IMR-90 (cell line): ENCODE measurements around the gene INCENP. TPM values are rescaled to one million over a fixed set of nuclear protein-coding genes. Genes with fewer than 3 reads are reported as not detected.

ENCODE experiments used
- ATAC-seq: fragments of 200-7000 bp; cut with Tn5 transposase; 2 replicates; pipeline ENCODE4 v1.9.1; 2020; ENCODE audit warnings: low read depth, mild to moderate bottlenecking, moderate library complexity
- BruUV-seq: library from RNA; stranded (reverse); fragments of 400-500 nt; replicated peaks from 2 replicates; lab custom pipeline; 2021; lab: Mats Ljungman, UMichigan
- CTCF ChIA-PET: fragments of 300-600 bp; formaldehyde crosslinking; extraction: SDS; loops from one replicate; lab custom pipeline; 2021; ENCODE audit warnings: antibody characterized with exemption; lab: Yijun Ruan, JAX
- POLR2A ChIA-PET: fragments of 300-600 bp; sonication (Branson Sonifier 250); formaldehyde crosslinking; loops from one replicate; lab custom pipeline; 2022; ENCODE audit warnings: antibody characterized with exemption; ENCODE audit not compliant: unreplicated experiment; lab: Charles Lee
- DNase-seq: peaks from one replicate; pipeline ENCODE4 v3.0.0; 2013
- H2AFZ ChIP-seq: replicated peaks from 2 replicates; pipeline ENCODE3; 2013; ENCODE audit warnings: low read length, mild to moderate bottlenecking; ENCODE audit not compliant: poor library complexity
- H2AK5ac ChIP-seq: 2 replicates; pipeline ENCODE4 v1.6.1; 2013; ENCODE audit warnings: low read depth, low read length, inconsistent platforms
- H2AK9ac ChIP-seq: replicated peaks from 2 replicates; pipeline ENCODE3; 2013; ENCODE audit warnings: mild to moderate bottlenecking, low read depth, low read length, moderate library complexity; ENCODE audit not compliant: poor library complexity
- H2BK120ac ChIP-seq: 2 replicates; pipeline ENCODE4 v1.6.1; 2013; ENCODE audit warnings: low read depth, low read length, inconsistent platforms
- H2BK15ac ChIP-seq: 3 replicates; pipeline ENCODE4 v1.6.1; 2013; ENCODE audit warnings: low read depth, low read length, inconsistent platforms
- H2BK20ac ChIP-seq: 2 replicates; pipeline ENCODE4 v1.6.1; 2013; ENCODE audit warnings: low read depth, mild to moderate bottlenecking, inconsistent platforms, low read length, moderate library complexity
- H2BK5ac ChIP-seq: 2 replicates; pipeline ENCODE4 v1.6.1; 2013; ENCODE audit warnings: mild to moderate bottlenecking, low read depth, low read length, inconsistent platforms; ENCODE audit not compliant: poor library complexity, severe bottlenecking
- H3K14ac ChIP-seq: replicated peaks from 2 replicates; pipeline ENCODE4 v1.6.1; 2013; ENCODE audit warnings: low read depth, low read length, inconsistent platforms
- H3K18ac ChIP-seq: 2 replicates; pipeline ENCODE4 v1.6.1; 2013; ENCODE audit warnings: low read depth, low read length, control low read depth
- H3K23ac ChIP-seq: 2 replicates; pipeline ENCODE4 v1.6.1; 2013; ENCODE audit warnings: low read depth, low read length, inconsistent platforms
- H3K27ac ChIP-seq: 2 replicates; pipeline ENCODE4 v1.5.1; 2013; ENCODE audit warnings: mild to moderate bottlenecking, control low read depth, low read length; ENCODE audit not compliant: insufficient read depth
- H3K27me3 ChIP-seq: 2 replicates; pipeline ENCODE4 v1.6.1; 2013; ENCODE audit warnings: low read length; ENCODE audit not compliant: control insufficient read depth, insufficient read depth
- H3K36me3 ChIP-seq: 2 replicates; pipeline ENCODE4 v1.6.1; 2013; ENCODE audit warnings: low read length, mixed read lengths; ENCODE audit not compliant: control insufficient read depth, insufficient read depth
- H3K4ac ChIP-seq: 2 replicates; pipeline ENCODE4 v1.6.1; 2013; ENCODE audit warnings: low read depth, low read length, inconsistent platforms
- H3K4me1 ChIP-seq: 2 replicates; pipeline ENCODE4 v1.6.1; 2013; ENCODE audit warnings: low read length, mixed read lengths; ENCODE audit not compliant: control insufficient read depth, insufficient read depth
- H3K4me2 ChIP-seq: 2 replicates; pipeline ENCODE4 v1.6.1; 2013; ENCODE audit warnings: low read depth, mild to moderate bottlenecking, control low read depth, low read length, moderate library complexity
- H3K4me3 ChIP-seq: 2 replicates; pipeline ENCODE4 v1.5.1; 2013; ENCODE audit warnings: low read depth, mild to moderate bottlenecking, control low read depth, low read length, moderate library complexity; ENCODE audit not compliant: insufficient read depth
- H3K56ac ChIP-seq: 2 replicates; pipeline ENCODE4 v1.6.1; 2013; ENCODE audit warnings: low read length, inconsistent platforms; ENCODE audit not compliant: insufficient read depth; ENCODE audit errors: extremely low read depth
- H3K79me1 ChIP-seq, 2 experiments: 2 replicates each; pipeline ENCODE4 v1.6.1; 2013; ENCODE audit warnings: low read length in 2 of 2, inconsistent platforms in 1 of 2, low read depth in 1 of 2
- H3K9ac ChIP-seq: 2 replicates; pipeline ENCODE4 v1.6.1; 2013; ENCODE audit warnings: low read depth, low read length, control low read depth
- H3K9me1 ChIP-seq: 2 replicates; pipeline ENCODE4 v1.6.1; 2013; ENCODE audit warnings: low read length, inconsistent platforms; ENCODE audit not compliant: insufficient read depth
- H3K9me3 ChIP-seq: 2 replicates; pipeline ENCODE4 v1.6.1; 2013; ENCODE audit warnings: low read length; ENCODE audit not compliant: control insufficient read depth, insufficient read depth
- H4K20me1 ChIP-seq: 2 replicates; pipeline ENCODE4 v1.6.1; 2013; ENCODE audit warnings: low read length, inconsistent platforms; ENCODE audit not compliant: insufficient read depth
- H4K5ac ChIP-seq: 2 replicates; pipeline ENCODE4 v1.6.1; 2013; ENCODE audit warnings: mild to moderate bottlenecking, low read depth, low read length, control low read depth
- H4K8ac ChIP-seq, 2 experiments: 2 replicates each; pipeline ENCODE4 v1.6.1; 2013; ENCODE audit warnings: low read depth in 2 of 2, low read length in 2 of 2, control low read depth in 1 of 2, inconsistent platforms in 1 of 2
- H4K91ac ChIP-seq: 2 replicates; pipeline ENCODE4 v1.6.1; 2013; ENCODE audit warnings: low read depth, low read length, inconsistent platforms; ENCODE audit not compliant: insufficient read depth
- CEBPB ChIP-seq: IDR thresholded peaks from 2 replicates; pipeline ENCODE4 v1.6.1; 2012; ENCODE audit warnings: low read depth, low read length, improper control_type of control experiment
- RCOR1 ChIP-seq: IDR thresholded peaks from 2 replicates; pipeline ENCODE4 v1.6.1; 2012; ENCODE audit warnings: mild to moderate bottlenecking, low read length, improper control_type of control experiment; ENCODE audit not compliant: insufficient replicate concordance
- WGBS, 2 experiments: methylation state at CpG; one replicate each; pipeline versions ENCODE4 v1.1.5 to v1.1.7; 2013; ENCODE audit warnings: missing lambda C conversion rate in 2 of 2; ENCODE audit not compliant: insufficient read length in 1 of 2; ENCODE audit errors: extremely low coverage in 2 of 2; 5-methylcytosine and 5-hydroxymethylcytosine counted together
- dilution Hi-C: fragments of 300-500 bp; cut with HindIII; formaldehyde crosslinking; loops from one replicate; pipeline ENCODE4 v1.14.3; 2018; ENCODE audit warnings: low sequenced_read_pairs; ENCODE audit not compliant: unreplicated experiment
- in situ Hi-C: fragments of 300-500 bp; cut with MboI; formaldehyde crosslinking; loops from 3 replicates; pipeline ENCODE4 v1.14.3; 2019; ENCODE audit warnings: low sequenced_read_pairs, inconsistent platforms, mixed read lengths
- intact Hi-C: fragments of 100-400 bp; cut with micrococcal nuclease; formaldehyde crosslinking; loops from 2 replicates; pipeline ENCODE4 v1.10.0; 2022
- polyA plus RNA-seq, 3 experiments: library from polyadenylated mRNA; depleted of rRNA; stranded (reverse); fragments of >200 nt; gene quantifications; 2 replicates each; pipeline ENCODE4 v1.2.3, GENCODE V29; 2012; ENCODE audit warnings: low replicate concordance in 1 of 3
- total RNA-seq: library from RNA; depleted of rRNA; stranded (reverse); fragments of >200 nt; gene quantifications from 2 replicates; pipeline ENCODE4 v1.2.3, GENCODE V29; 2012

Gene INCENP
- total and polyA plus RNA-seq, 2 of the 4 experiments (the other 2 are of a cell fraction), result 18.6 to 23.8 TPM

GRCh38 chr11:62103986-62104385 is 19.8 kb upstream of the INCENP start:
- no peak overlapping the region for H4K5ac ChIP-seq
- H3K14ac ChIP-seq, result no peak overlapping the region
- no peaks in the 10 kb centered on the region for H4K20me1 ChIP-seq
- H3K4me1 ChIP-seq, result peaks cover 10% of the 10 kb centered on the region
- 0 out of 2 replicates have a peak, but pooled peaks cover 11% of the 10 kb centered on the region for H3K9me1 ChIP-seq
- H3K27me3 ChIP-seq, result no peaks in the 10 kb centered on the region
- no peak overlapping the region for H3K9ac ChIP-seq
- peak overlapping the region; percentile 51 for H2AFZ ChIP-seq
- intact Hi-C loops (no loop called here), dilution Hi-C loops (no loop called here), in situ Hi-C loops (loop anchor here (10.0 kb wide), 1 partner anchor 309 kb away; the partner anchor contains the start of genes FEN1 and TMEM258)
- no peak overlapping the region for H2AK5ac ChIP-seq
- peaks cover 0 to 3% of the 10 kb centered on the region in 2 experiments; a peak in 1 of 4 replicates for H3K79me1 ChIP-seq
- DNase-seq (no peak), ATAC-seq (no peak)
- CTCF ChIA-PET, result interaction anchor here (1.2 kb wide), 1 partner anchor 22 kb away, joined by 6 read pairs; no protein-coding TSS in a partner anchor
- TF ChIP-seq CEBPB (no peak), RCOR1 (no peak)
- no peak overlapping the region for H3K18ac ChIP-seq
- H3K9me3 ChIP-seq, result no peaks in the 10 kb centered on the region
- H3K56ac ChIP-seq, result no peak overlapping the region
- no peak overlapping the region; the same call in 1 of the 2 replicates for H2BK120ac ChIP-seq
- POLR2A ChIA-PET, result no interaction called here
- H3K4me3 ChIP-seq, result no peak overlapping the region
- no peak overlapping the region for H3K4ac ChIP-seq
- H2BK15ac ChIP-seq, result peak overlapping the region; percentile 65; the same call in 1 of the 3 replicates
- H3K27ac ChIP-seq, result no peak overlapping the region
- BruUV-seq, result no TSS peak
- no peak overlapping the region for H3K4me2 ChIP-seq
- no peak overlapping the region for H2BK5ac ChIP-seq
- no peak overlapping the region for H4K91ac ChIP-seq
- H3K36me3 ChIP-seq, result no peaks in the 10 kb centered on the region
- H4K8ac ChIP-seq, result no peak overlapping the region
- H2BK20ac ChIP-seq, result no peak overlapping the region; the same call in 1 of the 2 replicates
- no peak overlapping the region for H3K23ac ChIP-seq
- no peak overlapping the region for H2AK9ac ChIP-seq
- WGBS, 2 experiments, result no CpG with 5 or more reads among the region's 3 CpGs
